Measurements from ENCODE around the gene IFI44.

The IFI44 gene

DNA sequence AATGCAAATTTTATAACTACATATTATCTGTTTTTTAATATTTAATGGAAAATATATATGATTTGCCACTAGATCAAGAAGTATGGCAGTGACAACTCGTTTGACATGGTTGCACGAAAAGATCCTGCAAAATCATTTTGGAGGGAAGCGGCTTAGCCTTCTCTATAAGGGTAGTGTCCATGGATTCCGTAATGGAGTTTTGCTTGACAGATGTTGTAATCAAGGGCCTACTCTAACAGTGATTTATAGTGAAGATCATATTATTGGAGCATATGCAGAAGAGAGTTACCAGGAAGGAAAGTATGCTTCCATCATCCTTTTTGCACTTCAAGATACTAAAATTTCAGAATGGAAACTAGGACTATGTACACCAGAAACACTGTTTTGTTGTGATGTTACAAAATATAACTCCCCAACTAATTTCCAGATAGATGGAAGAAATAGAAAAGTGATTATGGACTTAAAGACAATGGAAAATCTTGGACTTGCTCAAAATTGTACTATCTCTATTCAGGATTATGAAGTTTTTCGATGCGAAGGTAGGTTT, 556 bp downstream of the IFI44 start:
- WGBS, 2 experiments (ENCODE audit: insufficient coverage in 2 of 2) = 79 to 85% methylated on average over 4 to 5 of the region's 6 CpGs
- no peak overlapping the region for H3K4me3 ChIP-seq (ENCODE audit: extremely low read depth, insufficient read depth, low read length, poor library complexity, severe bottlenecking)
- peaks cover 8% of the 10 kb centered on the region for H3K9me3 ChIP-seq (ENCODE audit: control insufficient read depth, low read length)
- no peak overlapping the region for H3K27ac ChIP-seq (ENCODE audit: low read depth, low read length, severe bottlenecking)
- no peaks in the 10 kb centered on the region for H3K4me1 ChIP-seq (ENCODE audit: control insufficient read depth, insufficient read depth, low read length, poor library complexity, severe bottlenecking)
- H3K36me3 ChIP-seq (ENCODE audit: control insufficient read depth, insufficient read depth, low read length) = no peaks in the 10 kb centered on the region

DNA sequence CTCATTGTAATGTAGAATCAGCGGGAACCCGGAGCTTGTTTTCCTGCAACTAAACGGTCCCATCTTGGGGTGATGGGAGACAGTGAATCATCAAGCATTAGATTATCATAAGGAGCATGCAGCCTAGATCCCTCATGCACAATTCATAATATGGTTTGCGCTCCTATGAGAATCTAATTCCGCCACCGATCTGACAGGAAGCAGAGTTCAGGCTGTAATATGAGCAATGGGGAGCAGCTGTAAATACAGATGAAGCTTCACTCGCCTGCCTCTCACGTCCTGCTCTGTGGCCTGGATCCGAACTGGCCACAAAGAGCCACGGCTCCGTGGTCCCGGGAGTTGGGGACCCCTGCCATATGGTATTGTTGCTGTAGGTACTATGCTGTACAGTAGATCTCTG, 1.6 kb downstream of the IFI44 start:
- WGBS, 2 experiments (ENCODE audit: insufficient coverage in 2 of 2) = 82 to 88% methylated on average over 6 to 9 of the region's 12 CpGs
- Histone ChIP-seq H3K36me3 (ENCODE audit: control insufficient read depth, insufficient read depth, low read length) (no peaks in the 10 kb centered on the region), H3K27ac (ENCODE audit: low read depth, low read length, severe bottlenecking) (no peak overlapping the region), H3K4me3 (ENCODE audit: extremely low read depth, insufficient read depth, low read length, poor library complexity, severe bottlenecking) (no peak overlapping the region), H3K9me3 (ENCODE audit: control insufficient read depth, low read length) (peaks cover 6% of the 10 kb centered on the region), H3K4me1 (ENCODE audit: control insufficient read depth, insufficient read depth, low read length, poor library complexity, severe bottlenecking) (no peaks in the 10 kb centered on the region)

DNA sequence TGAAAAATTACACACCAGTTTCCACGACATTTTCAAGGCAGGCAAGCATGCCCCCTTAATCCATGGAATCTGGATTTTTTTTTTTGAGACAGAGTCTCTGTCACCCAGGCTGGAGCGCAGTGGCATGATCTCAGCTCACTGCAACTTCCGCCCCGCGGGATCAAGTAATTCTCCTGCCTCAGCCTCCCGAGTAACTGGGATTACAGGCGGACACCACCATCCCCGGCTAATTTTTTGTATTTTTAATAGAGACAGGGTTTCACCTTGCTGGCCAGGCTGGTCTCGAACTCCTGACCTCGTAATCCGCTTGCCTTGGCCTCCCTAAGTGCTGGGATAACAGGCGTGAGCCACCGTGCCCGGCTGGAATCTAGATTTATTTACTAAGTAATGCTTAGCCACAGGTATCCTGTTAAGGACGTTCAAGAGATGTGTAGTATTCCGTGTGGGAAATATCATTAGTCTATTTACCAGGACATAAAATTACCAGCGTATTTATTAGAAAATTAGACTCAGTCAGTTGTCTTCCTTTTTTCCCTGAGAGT, 2.5 kb downstream of the IFI44 start:
- Histone ChIP-seq H3K4me1 (ENCODE audit: control insufficient read depth, insufficient read depth, low read length, poor library complexity, severe bottlenecking) (no peaks in the 10 kb centered on the region), H3K27ac (ENCODE audit: low read depth, low read length, severe bottlenecking) (no peak overlapping the region), H3K36me3 (ENCODE audit: control insufficient read depth, insufficient read depth, low read length) (no peaks in the 10 kb centered on the region), H3K4me3 (ENCODE audit: extremely low read depth, insufficient read depth, low read length, poor library complexity, severe bottlenecking) (no peak overlapping the region), H3K9me3 (ENCODE audit: control insufficient read depth, low read length) (peaks cover 3% of the 10 kb centered on the region)
- WGBS, 2 experiments (ENCODE audit: insufficient coverage in 2 of 2) = 89 to 93% methylated on average over 13 to 15 of the region's 17 CpGs

DNA sequence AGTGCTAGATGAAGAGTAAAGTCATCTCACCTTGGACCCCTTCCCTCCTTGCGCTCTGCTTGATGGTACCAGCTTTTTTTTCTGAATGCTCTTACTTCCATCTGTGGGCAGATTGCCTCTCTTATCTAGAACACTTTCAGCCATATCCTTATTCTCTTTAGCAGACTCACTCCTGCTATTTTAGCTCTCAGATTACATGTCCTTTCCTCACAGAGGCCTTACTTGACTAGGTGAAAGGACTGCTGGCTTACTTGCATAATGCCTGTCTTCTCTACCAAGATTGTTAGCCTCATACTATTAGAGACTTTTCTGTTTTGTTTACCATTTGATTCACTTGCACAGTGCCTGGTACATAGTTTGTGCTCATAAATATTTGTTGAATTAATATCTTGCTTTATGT, 9.3 kb downstream of the IFI44 start:
- no peak overlapping the region for H3K27ac ChIP-seq (ENCODE audit: low read depth, low read length, severe bottlenecking)
- no peaks in the 10 kb centered on the region for H3K9me3 ChIP-seq (ENCODE audit: control insufficient read depth, low read length)
- H3K36me3 ChIP-seq (ENCODE audit: control insufficient read depth, insufficient read depth, low read length) = no peaks in the 10 kb centered on the region
- H3K4me3 ChIP-seq (ENCODE audit: extremely low read depth, insufficient read depth, low read length, poor library complexity, severe bottlenecking) = no peak overlapping the region
- WGBS, 2 experiments (ENCODE audit: insufficient coverage in 2 of 2) = 90 to 100% methylated on average over 1 of the region's 1 CpG
- no peaks in the 10 kb centered on the region for H3K4me1 ChIP-seq (ENCODE audit: control insufficient read depth, insufficient read depth, low read length, poor library complexity, severe bottlenecking)

DNA sequence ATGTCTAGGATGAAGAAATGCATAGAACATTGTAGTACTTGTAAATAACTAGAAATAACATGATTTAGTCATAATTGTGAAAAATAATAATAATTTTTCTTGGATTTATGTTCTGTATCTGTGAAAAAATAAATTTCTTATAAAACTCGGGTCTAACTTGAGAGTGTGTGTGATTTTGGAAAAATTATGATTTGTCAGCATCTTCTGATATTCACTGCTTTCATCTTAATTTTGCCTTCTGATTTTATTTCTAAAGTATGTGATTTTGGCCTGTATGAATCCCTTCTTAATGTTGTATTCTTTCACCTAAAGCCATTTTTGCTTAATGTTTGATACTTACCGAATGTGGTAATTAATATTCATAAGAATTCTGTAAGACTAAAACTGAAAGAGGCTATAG, 14.3 kb downstream of the IFI44 start:
- no CpG with 5 or more reads among the region's 2 CpGs for WGBS, 2 experiments (ENCODE audit: insufficient coverage in 2 of 2)
- Histone ChIP-seq H3K4me1 (ENCODE audit: control insufficient read depth, insufficient read depth, low read length, poor library complexity, severe bottlenecking) (no peaks in the 10 kb centered on the region), H3K9me3 (ENCODE audit: control insufficient read depth, low read length) (no peaks in the 10 kb centered on the region), H3K27ac (ENCODE audit: low read depth, low read length, severe bottlenecking) (no peak overlapping the region), H3K4me3 (ENCODE audit: extremely low read depth, insufficient read depth, low read length, poor library complexity, severe bottlenecking) (no peak overlapping the region), H3K36me3 (ENCODE audit: control insufficient read depth, insufficient read depth, low read length) (no peaks in the 10 kb centered on the region)

DNA sequence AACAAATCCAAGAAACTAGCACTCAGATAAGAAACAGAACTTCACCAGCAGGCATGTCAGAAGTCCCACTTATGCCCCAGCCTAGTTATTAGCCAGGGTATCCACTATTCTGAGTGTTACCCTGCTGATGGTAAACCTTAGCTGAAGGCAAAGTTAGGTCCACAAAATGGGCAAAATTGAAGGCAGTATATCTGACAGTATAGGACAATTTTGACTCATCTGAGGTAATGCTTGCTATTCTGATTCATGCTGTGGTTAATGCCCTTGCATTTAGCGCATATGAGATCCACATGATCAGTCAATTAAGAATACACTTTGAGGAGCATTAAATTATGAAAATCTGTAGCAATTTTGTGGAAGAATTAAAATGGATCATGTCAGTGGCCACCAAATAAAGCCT, 15.1 kb downstream of the IFI44 start:
- no peak overlapping the region for H3K27ac ChIP-seq (ENCODE audit: low read depth, low read length, severe bottlenecking)
- no peak overlapping the region for H3K4me3 ChIP-seq (ENCODE audit: extremely low read depth, insufficient read depth, low read length, poor library complexity, severe bottlenecking)
- H3K4me1 ChIP-seq (ENCODE audit: control insufficient read depth, insufficient read depth, low read length, poor library complexity, severe bottlenecking) = no peaks in the 10 kb centered on the region
- no peaks in the 10 kb centered on the region for H3K36me3 ChIP-seq (ENCODE audit: control insufficient read depth, insufficient read depth, low read length)
- 80 to 100% methylated on average over 1 of the region's 1 CpG for WGBS, 2 experiments (ENCODE audit: insufficient coverage in 2 of 2)
- H3K9me3 ChIP-seq (ENCODE audit: control insufficient read depth, low read length) = no peaks in the 10 kb centered on the region

DNA sequence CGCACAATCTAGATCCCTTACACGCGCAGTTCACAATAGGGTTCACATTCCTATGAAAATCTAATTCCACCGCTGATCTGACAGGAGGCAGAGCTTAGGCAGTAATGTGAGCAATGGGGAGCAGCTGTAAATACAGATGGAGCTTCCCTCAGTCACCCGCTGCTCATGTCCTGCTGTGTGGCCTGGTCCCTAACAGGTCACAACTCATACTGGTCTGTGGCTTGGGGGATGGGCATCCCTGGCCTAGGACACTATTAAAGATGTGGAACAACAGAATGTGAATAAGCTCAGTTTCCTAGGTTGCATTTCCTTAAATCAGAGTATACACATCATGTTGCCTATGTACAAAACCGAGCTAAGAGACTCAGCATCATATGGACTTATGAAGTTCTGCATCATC, 16.2 kb downstream of the IFI44 start:
- Histone ChIP-seq H3K36me3 (ENCODE audit: control insufficient read depth, insufficient read depth, low read length) (no peaks in the 10 kb centered on the region), H3K27ac (ENCODE audit: low read depth, low read length, severe bottlenecking) (no peak overlapping the region), H3K4me3 (ENCODE audit: extremely low read depth, insufficient read depth, low read length, poor library complexity, severe bottlenecking) (no peak overlapping the region), H3K9me3 (ENCODE audit: control insufficient read depth, low read length) (no peaks in the 10 kb centered on the region), H3K4me1 (ENCODE audit: control insufficient read depth, insufficient read depth, low read length, poor library complexity, severe bottlenecking) (no peaks in the 10 kb centered on the region)
- WGBS, 2 experiments (ENCODE audit: insufficient coverage in 2 of 2) = 93 to 96% methylated on average over 3 to 6 of the region's 6 CpGs

DNA sequence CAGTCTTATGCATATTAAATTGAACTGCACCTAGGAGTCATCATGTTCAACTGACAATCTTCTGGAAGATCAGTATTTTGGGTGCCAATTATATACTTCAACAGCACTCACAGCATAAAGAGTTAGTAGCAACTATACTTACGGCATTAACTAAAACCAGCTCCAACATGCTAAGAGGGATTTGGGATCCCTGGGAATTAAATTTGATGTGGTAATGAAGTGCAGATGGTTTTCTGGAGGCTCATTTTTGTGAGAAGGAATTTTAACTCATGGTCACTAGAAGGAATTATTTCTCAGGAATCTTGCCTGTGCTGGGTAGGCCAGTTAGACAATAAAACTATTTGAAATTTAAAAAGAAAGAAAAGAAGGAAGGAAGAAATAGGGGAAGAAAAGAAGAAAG, 18.3 kb downstream of the IFI44 start:
- H3K4me3 ChIP-seq (ENCODE audit: extremely low read depth, insufficient read depth, low read length, poor library complexity, severe bottlenecking) = no peak overlapping the region
- H3K9me3 ChIP-seq (ENCODE audit: control insufficient read depth, low read length) = no peaks in the 10 kb centered on the region
- no peaks in the 10 kb centered on the region for H3K36me3 ChIP-seq (ENCODE audit: control insufficient read depth, insufficient read depth, low read length)
- WGBS, 2 experiments (ENCODE audit: insufficient coverage in 2 of 2) = no CpG with 5 or more reads among the region's 1 CpG
- H3K4me1 ChIP-seq (ENCODE audit: control insufficient read depth, insufficient read depth, low read length, poor library complexity, severe bottlenecking) = no peaks in the 10 kb centered on the region
- no peak overlapping the region for H3K27ac ChIP-seq (ENCODE audit: low read depth, low read length, severe bottlenecking)

DNA sequence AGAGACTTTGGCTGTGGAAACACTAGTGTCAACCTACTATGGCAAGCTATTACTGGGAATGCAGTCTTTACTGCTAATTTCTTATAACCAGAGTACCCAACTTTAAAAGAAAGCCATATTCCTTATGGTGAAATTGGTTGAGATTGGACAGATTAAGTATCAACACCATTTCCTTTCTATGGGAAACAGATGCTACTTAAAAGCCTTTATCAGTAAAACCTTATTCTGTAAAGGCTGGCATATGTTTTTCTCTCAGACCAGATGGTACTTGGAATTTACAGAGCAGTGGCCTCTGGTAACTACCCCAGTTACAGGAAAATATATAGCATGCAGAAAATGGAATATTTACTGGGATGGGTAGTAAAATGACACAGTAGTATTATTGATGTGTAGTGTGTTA, 18.8 kb downstream of the IFI44 start:
- H3K27ac ChIP-seq (ENCODE audit: low read depth, low read length, severe bottlenecking) = no peak overlapping the region
- H3K4me1 ChIP-seq (ENCODE audit: control insufficient read depth, insufficient read depth, low read length, poor library complexity, severe bottlenecking) = no peaks in the 10 kb centered on the region
- no peak overlapping the region for H3K4me3 ChIP-seq (ENCODE audit: extremely low read depth, insufficient read depth, low read length, poor library complexity, severe bottlenecking)
- H3K9me3 ChIP-seq (ENCODE audit: control insufficient read depth, low read length) = no peaks in the 10 kb centered on the region
- no peaks in the 10 kb centered on the region for H3K36me3 ChIP-seq (ENCODE audit: control insufficient read depth, insufficient read depth, low read length)

DNA sequence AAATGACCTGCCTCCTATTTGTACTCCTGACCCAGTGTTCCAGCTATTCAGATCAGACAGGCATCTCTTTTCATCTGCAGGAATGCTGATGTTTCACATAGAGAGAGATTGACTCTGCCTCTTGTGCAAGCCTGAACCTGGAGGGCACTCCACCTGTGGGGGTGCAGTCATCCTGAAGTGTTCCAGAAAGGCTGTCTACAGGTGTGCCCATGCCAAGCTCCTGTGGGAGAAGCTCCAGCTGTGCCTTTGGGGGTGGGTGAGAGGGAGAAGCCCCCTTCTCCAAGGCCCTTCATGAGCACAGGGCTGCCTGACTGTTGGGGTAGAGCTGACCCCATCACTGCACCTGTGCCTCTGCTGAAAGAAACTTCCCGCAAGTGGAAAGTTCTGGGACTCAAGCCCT, 22.8 kb downstream of the IFI44 start:
- H3K36me3 ChIP-seq (ENCODE audit: control insufficient read depth, insufficient read depth, low read length) = no peaks in the 10 kb centered on the region

DNA sequence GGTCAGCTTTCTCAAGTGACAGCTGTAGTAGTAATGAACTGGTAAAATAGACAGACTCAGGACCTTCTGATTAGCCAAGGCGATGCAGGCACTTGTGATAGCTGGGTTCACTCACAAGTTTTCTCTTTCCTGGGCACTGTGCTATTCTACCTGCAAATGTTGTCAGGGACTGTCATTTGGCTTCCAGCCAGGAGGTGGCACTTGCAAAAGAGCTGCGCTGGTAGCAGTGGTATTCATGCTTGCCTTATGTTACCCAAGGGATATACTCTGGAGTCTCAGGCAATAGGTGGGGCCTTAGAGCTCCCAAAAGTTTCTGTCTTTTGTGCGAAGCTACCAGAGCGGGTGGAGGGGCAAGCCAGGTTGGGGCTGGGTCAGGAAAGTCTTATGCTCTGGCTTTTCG, 23.5 kb downstream of the IFI44 start:
- WGBS, 2 experiments (ENCODE audit: insufficient coverage in 2 of 2) = 56 to 74% methylated on average over 4 to 5 of the region's 5 CpGs
- Histone ChIP-seq H3K27ac (ENCODE audit: low read depth, low read length, severe bottlenecking) (no peak overlapping the region), H3K4me1 (ENCODE audit: control insufficient read depth, insufficient read depth, low read length, poor library complexity, severe bottlenecking) (no peaks in the 10 kb centered on the region), H3K4me3 (ENCODE audit: extremely low read depth, insufficient read depth, low read length, poor library complexity, severe bottlenecking) (no peak overlapping the region), H3K36me3 (ENCODE audit: control insufficient read depth, insufficient read depth, low read length) (no peaks in the 10 kb centered on the region), H3K9me3 (ENCODE audit: control insufficient read depth, low read length) (no peaks in the 10 kb centered on the region)

More for the DNA sequence above, 22.8 kb downstream of the IFI44 start:
- no peak overlapping the region for H3K4me3 ChIP-seq (ENCODE audit: extremely low read depth, insufficient read depth, low read length, poor library complexity, severe bottlenecking)
- WGBS, 2 experiments (ENCODE audit: insufficient coverage in 2 of 2) = 63 to 71% methylated on average over 1 of the region's 1 CpG
- no peak overlapping the region for H3K27ac ChIP-seq (ENCODE audit: low read depth, low read length, severe bottlenecking)
- H3K4me1 ChIP-seq (ENCODE audit: control insufficient read depth, insufficient read depth, low read length, poor library complexity, severe bottlenecking) = no peaks in the 10 kb centered on the region
- no peaks in the 10 kb centered on the region for H3K9me3 ChIP-seq (ENCODE audit: control insufficient read depth, low read length)
